ENCODE data around the gene KCNAB1.

GRCh38 chr3:156206157-156206556, 85.8 kb downstream of the KCNAB1 start:
- no peak for TF ChIP-seq ZNF416 (CRISPR knock-in tag; IDR thresholded peaks at IDR 0.05)
- no peak for TF ChIP-seq ELF4 (CRISPR knock-in tag; IDR thresholded peaks at IDR 0.05; ENCODE audit: low read depth)
- TF ChIP-seq, protein P1, sequence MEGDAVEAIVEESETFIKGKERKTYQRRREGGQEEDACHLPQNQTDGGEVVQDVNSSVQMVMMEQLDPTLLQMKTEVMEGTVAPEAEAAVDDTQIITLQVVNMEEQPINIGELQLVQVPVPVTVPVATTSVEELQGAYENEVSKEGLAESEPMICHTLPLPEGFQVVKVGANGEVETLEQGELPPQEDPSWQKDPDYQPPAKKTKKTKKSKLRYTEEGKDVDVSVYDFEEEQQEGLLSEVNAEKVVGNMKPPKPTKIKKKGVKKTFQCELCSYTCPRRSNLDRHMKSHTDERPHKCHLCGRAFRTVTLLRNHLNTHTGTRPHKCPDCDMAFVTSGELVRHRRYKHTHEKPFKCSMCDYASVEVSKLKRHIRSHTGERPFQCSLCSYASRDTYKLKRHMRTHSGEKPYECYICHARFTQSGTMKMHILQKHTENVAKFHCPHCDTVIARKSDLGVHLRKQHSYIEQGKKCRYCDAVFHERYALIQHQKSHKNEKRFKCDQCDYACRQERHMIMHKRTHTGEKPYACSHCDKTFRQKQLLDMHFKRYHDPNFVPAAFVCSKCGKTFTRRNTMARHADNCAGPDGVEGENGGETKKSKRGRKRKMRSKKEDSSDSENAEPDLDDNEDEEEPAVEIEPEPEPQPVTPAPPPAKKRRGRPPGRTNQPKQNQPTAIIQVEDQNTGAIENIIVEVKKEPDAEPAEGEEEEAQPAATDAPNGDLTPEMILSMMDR (IDR thresholded peaks at IDR 0.05), result no peak
- no peak for TF ChIP-seq SP1 (CRISPR knock-in tag; conservative IDR thresholded peaks at IDR 0.05)
- TF ChIP-seq ZNF263 (CRISPR knock-in tag; IDR thresholded peaks at IDR 0.05; ENCODE audit: low read depth), result no peak

Data from WTC11 (cell line).